HEK293T (cell line): ENCODE results near the gene PRAMEF8.
"Not testable (repeated sequence)": the region's sequence is repeated elsewhere in the genome, so short reads cannot be mapped to it uniquely, and the experiment has no call there.

Experiments used
- BHLHE40 ChIP-seq: fragments of 450-650 bp; IDR thresholded peaks from 2 replicates; pipeline ENCODE4 v1.6.1; 2016; ENCODE audit warnings: mild to moderate bottlenecking, moderate library complexity, borderline replicate concordance
- FOXA1 ChIP-seq: fragments of 450-650 bp; IDR thresholded peaks from 2 replicates; pipeline ENCODE4 v1.6.1; 2016; ENCODE audit warnings: mild to moderate bottlenecking
- FOXK2 ChIP-seq: fragments of 450-650 bp; IDR thresholded peaks from 2 replicates; pipeline ENCODE4 v1.6.1; 2016; ENCODE audit warnings: mild to moderate bottlenecking
- L3MBTL2 ChIP-seq: fragments of 450-650 bp; conservative IDR thresholded peaks from 2 replicates; pipeline ENCODE4 v1.6.1; 2016; ENCODE audit warnings: mild to moderate bottlenecking
- LEF1 ChIP-seq: fragments of 450-650 bp; IDR thresholded peaks from 2 replicates; pipeline ENCODE4 v1.6.1; 2017; ENCODE audit warnings: mild to moderate bottlenecking, borderline replicate concordance
- NFRKB ChIP-seq: fragments of 450-650 bp; IDR thresholded peaks from 2 replicates; pipeline ENCODE4 v1.6.1; 2016; ENCODE audit warnings: mild to moderate bottlenecking, moderate library complexity
- SP1 ChIP-seq: fragments of 450-650 bp; IDR thresholded peaks from 2 replicates; pipeline ENCODE4 v1.6.1; 2017
- SUZ12 ChIP-seq: fragments of 450-650 bp; IDR thresholded peaks from 2 replicates; pipeline ENCODE4 v1.6.1; 2016; ENCODE audit warnings: mild to moderate bottlenecking
- TARDBP ChIP-seq: fragments of 450-650 bp; IDR thresholded peaks from 2 replicates; pipeline ENCODE4 v1.6.1; 2016
- ZNF384 ChIP-seq: fragments of 450-650 bp; IDR thresholded peaks from 2 replicates; pipeline ENCODE4 v1.6.1; 2016
- TF ChIP-seq, protein P1 (sequence below): fragments of 450-650 bp; IDR thresholded peaks from 2 replicates; pipeline ENCODE4 v1.6.1; 2016

DNA sequence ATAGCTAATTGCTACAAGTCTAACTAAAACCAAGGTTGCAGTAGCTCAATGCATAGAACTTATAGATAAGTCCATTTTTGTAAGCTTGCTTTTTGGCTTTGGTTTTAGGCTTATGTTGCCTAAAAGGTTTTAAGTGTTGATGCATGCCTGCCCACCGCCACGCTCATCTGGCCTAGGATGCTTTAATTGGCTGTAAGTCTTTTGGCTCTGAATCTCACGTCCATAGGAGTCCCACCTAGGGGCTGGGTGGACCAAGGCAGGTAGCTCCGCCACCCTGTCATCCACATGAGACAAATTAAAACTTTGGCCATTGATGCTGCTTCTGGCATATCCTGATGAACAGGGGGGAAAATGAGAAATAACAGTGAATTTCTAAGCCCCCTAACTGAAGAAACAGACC is 47.4 kb downstream of the PRAMEF8 start:
- TF ChIP-seq BHLHE40, FOXA1, TARDBP, LEF1, NFRKB, L3MBTL2, ZNF384, SUZ12, FOXK2, SP1: not testable (repeated sequence)
- TF ChIP-seq, protein P1, sequence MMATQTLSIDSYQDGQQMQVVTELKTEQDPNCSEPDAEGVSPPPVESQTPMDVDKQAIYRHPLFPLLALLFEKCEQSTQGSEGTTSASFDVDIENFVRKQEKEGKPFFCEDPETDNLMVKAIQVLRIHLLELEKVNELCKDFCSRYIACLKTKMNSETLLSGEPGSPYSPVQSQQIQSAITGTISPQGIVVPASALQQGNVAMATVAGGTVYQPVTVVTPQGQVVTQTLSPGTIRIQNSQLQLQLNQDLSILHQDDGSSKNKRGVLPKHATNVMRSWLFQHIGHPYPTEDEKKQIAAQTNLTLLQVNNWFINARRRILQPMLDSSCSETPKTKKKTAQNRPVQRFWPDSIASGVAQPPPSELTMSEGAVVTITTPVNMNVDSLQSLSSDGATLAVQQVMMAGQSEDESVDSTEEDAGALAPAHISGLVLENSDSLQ: not testable (repeated sequence)
